Gastrocnemius medialis (tissue), 4 donors: ENCODE data around the gene TOP3A. TPM values are rescaled to one million over a fixed set of nuclear protein-coding genes. Genes with fewer than 3 reads are reported as not detected.

Experiments used
- ATAC-seq, 2 donors: fragments of 150-250 bp; one replicate each; pipeline ENCODE4 v1.9.1; 2016
- DNase-seq, 2 donors: peaks; one replicate each; pipeline ENCODE4 v3.0.0-alpha.2; 2019
- H3K27ac ChIP-seq, 4 donors: fragments of 200-600 bp; sonication (generic); 1 replicate in 1 of 4; 2 replicates in 3 of 4; pipeline ENCODE4 v1.5.1; 2016 to 2018; ENCODE audit warnings: mild to moderate bottlenecking in 2 of 4, moderate library complexity in 1 of 4
- H3K27me3 ChIP-seq, 3 donors: fragments of 200-600 bp; sonication (generic) in 2 of 3; 1 replicate in 1 of 3; 2 replicates in 2 of 3; pipeline versions ENCODE4 v1.5.1 to v1.6.0; 2016 to 2019; ENCODE audit warnings: mild to moderate bottlenecking in 1 of 3, moderate library complexity in 1 of 3
- H3K36me3 ChIP-seq, 2 donors: fragments of 200-600 bp; sonication (generic) in 1 of 2; one replicate each; pipeline ENCODE4 v1.5.1; 2017 to 2018
- H3K4me1 ChIP-seq, 2 donors: fragments of 200-600 bp; sonication (generic) in 1 of 2; one replicate each; pipeline ENCODE4 v1.5.1; 2016 to 2017; ENCODE audit warnings: mild to moderate bottlenecking in 2 of 2
- H3K4me3 ChIP-seq, 4 donors: fragments of 200-600 bp; sonication (generic) in 3 of 4; 1 replicate in 1 of 4; 2 replicates in 3 of 4; pipeline ENCODE4 v1.5.1; 2016 to 2019; ENCODE audit warnings: mild to moderate bottlenecking in 2 of 4
- H3K9me3 ChIP-seq, 3 donors: fragments of 200-600 bp; sonication (generic) in 2 of 3; 1 replicate in 1 of 3; 2 replicates in 2 of 3; pipeline ENCODE4 v1.5.1; 2016 to 2019
- POLR2A ChIP-seq, 2 donors: fragments of 450-650 bp; IDR thresholded peaks; one replicate each; pipeline ENCODE4 v1.6.1; 2017; ENCODE audit warnings: antibody characterized with exemption in 2 of 2, mild to moderate bottlenecking in 2 of 2, moderate library complexity in 2 of 2
- in situ Hi-C, 4 donors: fragments of 200-750 bp; cut with MboI; loops; one replicate each; pipeline versions ENCODE4 v1.15.0 to v1.8.0; 2017; ENCODE audit warnings: low sequenced_read_pairs in 4 of 4
- intact Hi-C: fragments of 100-400 bp; cut with DNase I; formaldehyde crosslinking; loops from one replicate; pipeline ENCODE4 v1.15.1; 2023; ENCODE audit warnings: low total_unique reads
- total RNA-seq, 4 donors: library from RNA; depleted of rRNA; stranded (reverse); fragments of >200 nt; gene quantifications; one replicate each; pipeline versions ENCODE4 v1.1.0 to v1.2.3, GENCODE V29; 2016
- TF ChIP-seq, protein P1 (sequence below), 5 experiments: fragments of 450-650 bp in 3 of 5; fragments of 200-600 bp in 2 of 5; sonication (generic) in 2 of 5; IDR thresholded peaks in 4 of 5; conservative IDR thresholded peaks in 1 of 5; 1 replicate in 4 of 5; 2 replicates in 1 of 5; pipeline ENCODE4 v1.5.1; 2016 to 2019; ENCODE audit warnings: antibody characterized with exemption in 5 of 5, mild to moderate bottlenecking in 3 of 5, moderate library complexity in 3 of 5

The TOP3A gene
- total RNA-seq, 4 donors from 2014 or later, result 17.7 to 62.4 (median 22.1) TPM

DNA sequence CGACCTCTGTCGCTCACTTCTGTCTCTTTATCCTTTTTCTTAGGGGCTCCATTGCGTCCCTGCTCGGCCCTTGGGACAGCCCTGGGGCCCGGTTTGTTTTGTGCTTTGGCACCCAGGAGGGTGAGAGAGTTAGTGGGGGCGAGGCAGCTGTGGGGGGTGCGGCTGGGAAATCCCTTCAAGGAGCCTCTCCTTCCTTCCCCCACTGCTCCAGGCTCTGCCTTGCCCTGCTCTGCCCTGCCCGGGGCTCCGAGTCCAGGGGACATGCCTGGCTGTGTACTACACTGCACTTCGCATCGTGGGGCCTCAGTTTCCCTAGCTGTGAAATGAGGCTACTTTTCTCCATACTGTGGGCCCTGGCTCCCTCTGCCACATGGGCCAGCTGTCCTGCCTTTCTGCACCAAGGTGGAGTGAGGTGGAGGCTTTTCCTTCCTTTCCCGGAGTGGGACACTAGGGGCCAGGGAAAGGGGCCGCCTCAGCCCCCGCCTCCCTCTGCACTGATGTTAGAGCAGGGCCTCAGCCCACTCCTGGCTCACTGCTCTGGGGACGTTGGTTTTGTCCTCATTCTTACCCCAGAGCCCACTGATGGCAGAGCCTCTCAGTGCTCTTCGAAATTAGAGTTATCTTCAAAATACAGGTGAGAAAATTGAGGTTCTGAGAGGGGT lies 88.4 kb downstream of the TOP3A start:
- Histone ChIP-seq H3K4me1 (peaks cover 16 to 17% of the 10 kb centered on the region in 2 donors), H3K27ac (peak overlapping the region; percentile 32 to 65 (median 62)), H3K36me3 (no peaks in the 10 kb centered on the region), H3K9me3 (no peaks in the 10 kb centered on the region), H3K4me3 (peak overlapping the region; percentile 48 to 78 (median 62)), H3K27me3 (no peaks in the 10 kb centered on the region)
- intact Hi-C loops, result no loop called here
- TF ChIP-seq, protein P1, sequence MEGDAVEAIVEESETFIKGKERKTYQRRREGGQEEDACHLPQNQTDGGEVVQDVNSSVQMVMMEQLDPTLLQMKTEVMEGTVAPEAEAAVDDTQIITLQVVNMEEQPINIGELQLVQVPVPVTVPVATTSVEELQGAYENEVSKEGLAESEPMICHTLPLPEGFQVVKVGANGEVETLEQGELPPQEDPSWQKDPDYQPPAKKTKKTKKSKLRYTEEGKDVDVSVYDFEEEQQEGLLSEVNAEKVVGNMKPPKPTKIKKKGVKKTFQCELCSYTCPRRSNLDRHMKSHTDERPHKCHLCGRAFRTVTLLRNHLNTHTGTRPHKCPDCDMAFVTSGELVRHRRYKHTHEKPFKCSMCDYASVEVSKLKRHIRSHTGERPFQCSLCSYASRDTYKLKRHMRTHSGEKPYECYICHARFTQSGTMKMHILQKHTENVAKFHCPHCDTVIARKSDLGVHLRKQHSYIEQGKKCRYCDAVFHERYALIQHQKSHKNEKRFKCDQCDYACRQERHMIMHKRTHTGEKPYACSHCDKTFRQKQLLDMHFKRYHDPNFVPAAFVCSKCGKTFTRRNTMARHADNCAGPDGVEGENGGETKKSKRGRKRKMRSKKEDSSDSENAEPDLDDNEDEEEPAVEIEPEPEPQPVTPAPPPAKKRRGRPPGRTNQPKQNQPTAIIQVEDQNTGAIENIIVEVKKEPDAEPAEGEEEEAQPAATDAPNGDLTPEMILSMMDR (IDR thresholded peaks at IDR 0.05 in 4 of 5, conservative IDR thresholded peaks at IDR 0.05 in 1 of 5), result no peak
- no peak for TF ChIP-seq POLR2A (IDR thresholded peaks at IDR 0.05)
- DNase-seq (no peak), ATAC-seq (no peak)
- in situ Hi-C loops, result loop anchor here in 1 of 4 donors (10.0 kb wide), 1 partner anchor 88 kb away; the partner anchor contains the start of genes SMCR8 and TOP3A

DNA sequence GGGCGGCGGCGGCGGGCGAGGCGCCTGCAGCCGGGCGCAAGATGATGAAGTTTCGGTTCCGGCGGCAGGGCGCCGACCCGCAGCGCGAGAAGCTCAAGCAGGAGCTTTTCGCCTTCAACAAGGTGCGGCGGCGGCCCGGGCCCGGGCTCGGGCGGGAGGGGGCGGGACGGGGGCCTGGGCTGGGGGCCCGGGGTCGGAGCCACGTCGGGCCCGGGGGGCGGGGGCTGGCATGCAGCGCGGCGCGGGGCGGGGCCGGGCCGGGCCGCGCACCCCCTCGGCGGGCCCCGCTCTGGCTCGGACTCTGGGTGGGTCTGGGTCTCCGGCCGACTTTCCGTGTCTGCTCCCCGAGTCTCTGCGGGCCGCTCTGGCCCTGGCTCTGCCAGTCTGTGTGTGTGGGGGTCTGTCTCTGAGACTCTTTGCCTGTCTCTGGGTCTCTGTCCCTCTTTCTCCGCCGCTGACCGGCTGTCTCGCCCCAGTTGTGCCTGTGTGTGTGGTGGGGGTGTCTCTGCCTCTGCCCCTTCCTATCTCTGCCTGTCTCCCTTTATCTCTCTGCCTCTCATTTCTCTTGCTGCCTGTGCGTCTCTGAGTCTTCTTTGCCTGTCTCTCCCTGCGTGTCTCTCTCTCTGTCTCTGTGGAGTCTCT lies 89.0 kb downstream of the TOP3A start:
- no peaks in the 10 kb centered on the region for H3K9me3 ChIP-seq
- peaks cover 16 to 17% of the 10 kb centered on the region in 2 donors for H3K4me1 ChIP-seq
- TF ChIP-seq, protein P1 (IDR thresholded peaks at IDR 0.05 in 4 of 5, conservative IDR thresholded peaks at IDR 0.05 in 1 of 5), result no peak
- TF ChIP-seq POLR2A (IDR thresholded peaks at IDR 0.05), result no peak
- peak overlapping the region; percentile 48 to 78 (median 62) for H3K4me3 ChIP-seq
- DNase-seq (no peak), ATAC-seq (peak; percentile 21 to 27)
- in situ Hi-C loops (loop anchor here in 1 of 4 donors (10.0 kb wide), 1 partner anchor 89 kb away; the partner anchor contains the start of genes SMCR8 and TOP3A), intact Hi-C loops (loop anchor here (1.0 to 2.0 kb wide), 3 partner anchors 35 to 90 kb away; partner anchors contain the start of genes ALKBH5, MIEF2 and SMCR8)
- H3K36me3 ChIP-seq, result no peaks in the 10 kb centered on the region
- H3K27ac ChIP-seq, result peak overlapping the region; percentile 32 to 65 (median 62)
- no peaks in the 10 kb centered on the region for H3K27me3 ChIP-seq

DNA sequence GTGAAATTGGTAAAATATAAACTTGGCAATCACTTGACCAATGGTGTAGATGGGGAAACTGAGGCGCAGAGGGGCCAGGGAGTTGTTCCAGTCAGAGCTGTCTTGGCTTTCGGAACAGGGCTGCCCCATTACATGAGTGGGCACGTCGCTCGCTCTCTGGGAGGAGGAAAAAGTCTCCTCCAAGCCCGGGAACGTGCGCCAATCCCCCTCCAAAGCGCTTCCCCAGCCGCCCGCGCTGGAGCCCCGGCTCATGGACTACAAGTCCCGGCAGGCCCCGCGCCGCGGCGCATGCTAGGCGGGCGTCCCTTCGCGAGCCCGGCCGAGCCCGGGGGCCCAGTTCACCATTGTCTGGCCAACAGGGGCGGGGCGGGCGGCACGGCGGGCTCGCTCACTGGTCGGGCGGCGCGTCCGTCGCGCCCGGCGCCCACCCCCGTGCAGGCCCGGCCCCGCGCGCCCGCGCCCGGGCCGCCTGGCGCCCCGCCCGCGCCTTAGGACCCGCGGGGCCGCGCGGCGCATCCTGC lies 89.6 kb downstream of the TOP3A start, which contains the start of gene LLGL1:
Gene LLGL1 (plus strand): TSS at position 515 of the 521 bp plus-strand sequence. CDS start 48 bp downstream, outside the sequence.
- H3K9me3 ChIP-seq, result no peaks in the 10 kb centered on the region
- peak within 1 kb of the TSS; percentile 65 to 72 (median 71) for H3K27ac ChIP-seq
- intact Hi-C loops (loop anchor here (1.0 to 2.0 kb wide), 3 partner anchors 36 to 90 kb away; partner anchors contain the start of genes ALKBH5, MIEF2 and SMCR8), in situ Hi-C loops (loop anchor here in 1 of 4 donors (10.0 kb wide), 1 partner anchor 90 kb away; the partner anchor contains the start of genes SMCR8 and TOP3A)
- no peaks in the 10 kb centered on the region for H3K27me3 ChIP-seq
- no peaks in the 10 kb centered on the region for H3K36me3 ChIP-seq
- ATAC-seq, result peak; percentile 91
- no peak for TF ChIP-seq POLR2A (IDR thresholded peaks at IDR 0.05)
- TF ChIP-seq, protein P1 (IDR thresholded peaks at IDR 0.05 in 4 of 5, conservative IDR thresholded peaks at IDR 0.05 in 1 of 5), result no peak
- H3K4me3 ChIP-seq, result peak within 1 kb of the TSS; percentile 50 to 78 (median 62)
- H3K4me1 ChIP-seq, result peaks cover 16 to 17% of the 10 kb centered on the region in 2 donors
- DNase-seq, result peak; percentile 93 to 95

DNA sequence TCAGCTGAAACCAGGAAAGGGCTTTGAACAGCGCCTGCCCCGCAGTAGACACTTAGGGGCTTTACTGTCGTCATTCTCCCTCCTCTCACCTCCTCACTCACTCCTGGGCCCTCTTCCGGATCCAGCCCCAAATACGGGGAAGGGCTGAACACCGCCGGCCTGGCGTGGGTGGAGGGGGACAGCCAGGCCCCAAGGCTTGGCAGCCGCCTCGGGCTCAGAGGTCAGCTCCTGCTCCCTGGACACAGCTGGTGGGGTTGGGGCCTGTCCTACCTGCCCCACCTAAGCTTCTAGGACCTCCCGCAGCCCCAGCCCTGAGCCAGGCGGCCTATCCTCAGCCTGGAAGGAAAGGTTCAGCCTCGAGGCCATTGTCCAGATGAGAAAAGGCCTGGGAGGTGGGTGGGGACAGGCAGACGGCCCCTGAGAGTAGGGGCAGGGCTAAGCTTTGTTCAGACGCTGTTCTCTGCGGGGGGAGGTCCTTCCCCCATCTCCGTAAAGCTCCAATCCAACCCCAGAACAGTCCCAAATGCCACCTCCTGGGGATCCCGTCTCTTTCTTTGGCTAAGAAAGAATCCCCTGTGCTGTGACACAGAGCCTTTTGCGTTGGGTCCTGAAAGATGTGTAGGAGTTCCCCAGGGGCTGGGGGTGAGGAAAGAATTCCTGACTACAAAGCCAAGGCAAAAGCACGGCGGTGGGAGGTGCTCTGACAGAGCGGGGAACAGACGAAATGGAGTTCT lies 90.2 kb downstream of the TOP3A start:
- peak; percentile 5 to 10 for ATAC-seq
- H3K9me3 ChIP-seq, result no peaks in the 10 kb centered on the region
- DNase-seq, result no peak
- intact Hi-C loops, result loop anchor here (1.0 to 2.0 kb wide), 3 partner anchors 36 to 91 kb away; partner anchors contain the start of genes ALKBH5, MIEF2 and SMCR8
- H3K4me3 ChIP-seq, result peak overlapping the region; percentile 50 to 67 (median 59)
- H3K36me3 ChIP-seq, result no peaks in the 10 kb centered on the region
- peaks cover 16 to 17% of the 10 kb centered on the region in 2 donors for H3K4me1 ChIP-seq
- in situ Hi-C loops, result loop anchor here in 2 of 4 donors (5.0 to 10.0 kb wide), 2 partner anchors 88 to 90 kb away; partner anchors contain the start of genes TOP3A (in 2 of the 2) and SMCR8 (in 1 of the 2)
- H3K27ac ChIP-seq, result peak overlapping the region; percentile 65 to 72 (median 71)
- TF ChIP-seq, protein P1 (IDR thresholded peaks at IDR 0.05 in 4 of 5, conservative IDR thresholded peaks at IDR 0.05 in 1 of 5), result no peak
- TF ChIP-seq POLR2A (IDR thresholded peaks at IDR 0.05), result no peak
- no peaks in the 10 kb centered on the region for H3K27me3 ChIP-seq
